Hepatocyte (in vitro differentiated cells): ENCODE data around the gene HSD17B14. TPM values are rescaled to one million over a fixed set of nuclear protein-coding genes. Genes with fewer than 3 reads are reported as not detected.
"Not testable (repeated sequence)": the region's sequence is repeated elsewhere in the genome, so short reads cannot be mapped to it uniquely, and the experiment has no call there.

ENCODE experiments used
- DNase-seq: peaks from one replicate; pipeline ENCODE4 v3.0.0-alpha.2; 2016; ENCODE audit warnings: low spot score
- H2AFZ ChIP-seq: fragments of 200-600 bp; sonication (generic); 2 replicates; pipeline ENCODE4 v1.6.0; 2016; ENCODE audit warnings: antibody characterized with exemption, mild to moderate bottlenecking
- H3K27ac ChIP-seq: fragments of 200-600 bp; sonication (generic); 2 replicates; pipeline ENCODE4 v1.5.1; 2016; ENCODE audit warnings: mild to moderate bottlenecking
- H3K27me3 ChIP-seq: fragments of 200-600 bp; sonication (generic); 2 replicates; pipeline ENCODE4 v1.6.1; 2016
- H3K36me3 ChIP-seq: fragments of 200-600 bp; sonication (generic); replicated peaks from 2 replicates; pipeline ENCODE4 v1.5.1; 2016; ENCODE audit warnings: low read depth; ENCODE audit not compliant: insufficient read depth
- H3K4me1 ChIP-seq: fragments of 200-600 bp; sonication (generic); 2 replicates; pipeline ENCODE4 v1.5.1; 2016; ENCODE audit warnings: mild to moderate bottlenecking, moderate library complexity; ENCODE audit not compliant: insufficient read depth
- H3K4me2 ChIP-seq: fragments of 200-600 bp; sonication (generic); 2 replicates; pipeline ENCODE4 v1.6.0; 2016
- H3K4me3 ChIP-seq: fragments of 200-600 bp; sonication (generic); 2 replicates; pipeline ENCODE4 v1.5.1; 2016; ENCODE audit warnings: mild to moderate bottlenecking
- H3K79me2 ChIP-seq: fragments of 200-600 bp; sonication (generic); 2 replicates; pipeline ENCODE4 v1.6.0; 2017; ENCODE audit warnings: mild to moderate bottlenecking
- H3K9me2 ChIP-seq: fragments of 200-600 bp; sonication (generic); replicated peaks from 2 replicates; pipeline ENCODE4 v1.6.0; 2017; ENCODE audit warnings: mild to moderate bottlenecking; ENCODE audit not compliant: insufficient read depth
- H3K9me3 ChIP-seq: fragments of 200-600 bp; sonication (generic); 2 replicates; pipeline ENCODE4 v1.5.1; 2016; ENCODE audit warnings: low read depth, mild to moderate bottlenecking
- H4K20me1 ChIP-seq: fragments of 200-600 bp; sonication (generic); 2 replicates; pipeline ENCODE4 v1.6.0; 2016; ENCODE audit warnings: mild to moderate bottlenecking; ENCODE audit not compliant: insufficient read depth, poor library complexity, severe bottlenecking
- CTCF ChIP-seq: fragments of 200-600 bp; sonication (generic); IDR thresholded peaks from 2 replicates; pipeline ENCODE4 v1.5.1; 2016; ENCODE audit warnings: antibody characterized with exemption, mild to moderate bottlenecking; ENCODE audit not compliant: poor library complexity
- EZH2 ChIP-seq: fragments of 200-600 bp; sonication (generic); IDR thresholded peaks from 2 replicates; pipeline ENCODE4 v1.6.1; 2016; ENCODE audit warnings: antibody characterized with exemption, mild to moderate bottlenecking, borderline replicate concordance
- EZH2phosphoT487 ChIP-seq: fragments of 200-600 bp; sonication (generic); IDR thresholded peaks from one replicate; pipeline ENCODE4 v1.6.1; 2018; ENCODE audit warnings: antibody characterized with exemption, mild to moderate bottlenecking, low read depth, moderate library complexity; ENCODE audit not compliant: unreplicated experiment, severe bottlenecking
- WGBS: methylation state at CpG from one replicate; pipeline ENCODE4 v1.1.6; 2016; ENCODE audit warnings: low lambda C conversion rate; ENCODE audit errors: missing lambda C conversion rate; 5-methylcytosine and 5-hydroxymethylcytosine counted together
- polyA plus RNA-seq: library from polyadenylated mRNA; unstranded; fragments of >200 nt; fragmentation: Nextera tagmentation; extraction: Ambion mirVana; gene quantifications from 2 replicates; pipeline ENCODE4 v1.2.1, GENCODE V29; 2016
- total RNA-seq: library from RNA; depleted of rRNA; stranded (reverse); fragments of >200 nt; gene quantifications from 2 replicates; pipeline ENCODE4 v1.2.3, GENCODE V29; 2014

HSD17B14 gene
- total and polyA plus RNA-seq, 2 experiments from 2014 or later, result 64.1 to 91.9 TPM

DNA sequence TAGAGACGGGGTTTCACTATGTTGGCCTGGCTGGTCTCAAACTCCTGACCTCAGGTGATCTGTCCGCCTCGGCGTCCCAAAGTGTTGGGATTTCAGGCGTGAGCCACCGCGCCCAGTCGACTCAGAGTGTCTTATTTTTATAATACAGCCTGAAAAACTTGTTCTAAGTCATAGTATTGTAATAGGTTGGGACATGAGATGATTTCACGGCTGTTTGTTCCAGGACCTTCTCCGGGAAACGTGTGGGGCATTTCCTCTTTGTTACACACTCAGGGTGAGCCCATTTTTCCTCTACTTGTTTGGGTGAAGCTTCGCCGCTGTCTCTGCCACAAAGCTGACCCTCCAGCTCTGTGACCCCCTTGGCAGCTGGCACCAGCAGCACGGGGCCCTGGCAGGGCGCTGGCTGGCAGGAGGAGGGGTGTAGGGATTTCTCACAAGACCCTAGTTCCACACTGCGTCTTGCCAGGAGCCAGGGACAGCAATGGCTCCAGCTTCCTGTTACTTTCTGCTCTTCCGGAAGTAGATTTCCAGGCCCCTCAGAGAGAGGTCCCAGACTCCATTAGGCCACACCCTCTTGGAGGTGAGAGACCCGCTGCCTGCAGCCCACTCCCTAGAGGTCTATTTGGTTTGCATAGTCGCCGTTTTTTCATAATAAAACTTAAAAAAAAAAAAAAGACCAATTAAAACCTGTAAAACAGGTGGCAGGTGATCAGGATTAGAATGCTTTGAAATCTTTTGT lies 65.4 kb downstream of the HSD17B14 start:
- Histone ChIP-seq H3K4me3 (no peak overlapping the region), H3K4me1 (no peaks in the 10 kb centered on the region), H3K79me2 (no peaks in the 10 kb centered on the region), H3K9me2 (no peaks in the 10 kb centered on the region), H3K4me2 (no peak overlapping the region), H2AFZ (no peak overlapping the region), H4K20me1 (no peaks in the 10 kb centered on the region), H3K27me3 (no peaks in the 10 kb centered on the region), H3K36me3 (no peaks in the 10 kb centered on the region), H3K27ac (no peak overlapping the region), H3K9me3 (no peaks in the 10 kb centered on the region)
- DNase-seq, result no peak
- TF ChIP-seq EZH2phosphoT487 (no peak), EZH2 (no peak), CTCF (no peak)
- WGBS, result 84% methylated on average over 20 of the region's 20 CpGs

- no peak overlapping the region for H3K4me3 ChIP-seq
- no peaks in the 10 kb centered on the region for H3K79me2 ChIP-seq
- no peaks in the 10 kb centered on the region for H3K27me3 ChIP-seq
- no peaks in the 10 kb centered on the region for H3K36me3 ChIP-seq
- no peak overlapping the region for H2AFZ ChIP-seq
- H3K4me2 ChIP-seq, result no peak overlapping the region
- DNase-seq, result no peak
- no peaks in the 10 kb centered on the region for H4K20me1 ChIP-seq
- no peak overlapping the region for H3K27ac ChIP-seq
- no peaks in the 10 kb centered on the region for H3K9me3 ChIP-seq
- TF ChIP-seq EZH2 (no peak), CTCF (no peak), EZH2phosphoT487 (no peak)
- no peaks in the 10 kb centered on the region for H3K4me1 ChIP-seq
- no peaks in the 10 kb centered on the region for H3K9me2 ChIP-seq
- WGBS, result 68% methylated on average over 7 of the region's 7 CpGs
Measured at GRCh38 chr19:48770266-48770665, 66.0 kb downstream of the HSD17B14 start.

DNA sequence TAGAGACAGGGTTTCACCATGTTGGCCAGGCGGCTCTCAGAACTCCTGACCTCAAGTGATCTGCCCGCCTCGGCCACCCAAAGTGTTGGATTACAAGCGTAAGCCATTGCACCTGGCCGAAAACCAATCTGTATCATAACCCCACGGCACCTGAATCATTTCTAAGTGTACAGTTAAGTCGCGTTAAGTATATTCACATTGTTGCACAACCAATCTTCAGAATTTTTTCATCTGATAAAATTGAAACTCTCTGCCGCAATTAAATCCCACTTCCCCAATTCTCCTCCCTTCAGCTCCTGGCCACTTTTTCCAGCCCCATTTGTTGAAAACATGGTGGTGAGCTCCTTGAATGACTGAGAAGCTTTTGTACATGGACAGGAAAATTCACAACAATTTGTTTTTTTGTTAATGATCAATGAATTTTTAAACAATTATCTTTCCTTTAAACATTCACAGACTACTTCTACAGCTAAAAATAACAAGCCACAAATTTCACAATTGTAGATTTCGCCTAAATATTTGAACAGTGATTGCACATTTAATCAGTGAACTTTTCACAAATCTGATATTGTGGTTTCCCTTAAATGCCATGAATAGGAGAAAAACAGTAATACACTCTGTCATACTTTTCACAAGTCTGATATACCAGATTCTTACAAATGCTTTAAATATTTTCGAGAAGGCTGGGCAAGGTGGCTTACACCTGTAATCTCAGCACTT lies 67.1 kb downstream of the HSD17B14 start:
- no peaks in the 10 kb centered on the region for H3K9me3 ChIP-seq
- no peaks in the 10 kb centered on the region for H3K27me3 ChIP-seq
- WGBS, result 92% methylated on average over 11 of the region's 11 CpGs
- H3K4me3 ChIP-seq, result no peak overlapping the region
- no peaks in the 10 kb centered on the region for H4K20me1 ChIP-seq
- no peak for DNase-seq
- H3K27ac ChIP-seq, result no peak overlapping the region
- no peak overlapping the region for H2AFZ ChIP-seq
- H3K36me3 ChIP-seq, result no peaks in the 10 kb centered on the region
- H3K4me2 ChIP-seq, result no peak overlapping the region
- TF ChIP-seq CTCF, result no peak
- TF ChIP-seq EZH2phosphoT487, result no peak
- TF ChIP-seq EZH2, result no peak
- H3K79me2 ChIP-seq, result no peaks in the 10 kb centered on the region
- H3K9me2 ChIP-seq, result no peaks in the 10 kb centered on the region
- H3K4me1 ChIP-seq, result no peaks in the 10 kb centered on the region

DNA sequence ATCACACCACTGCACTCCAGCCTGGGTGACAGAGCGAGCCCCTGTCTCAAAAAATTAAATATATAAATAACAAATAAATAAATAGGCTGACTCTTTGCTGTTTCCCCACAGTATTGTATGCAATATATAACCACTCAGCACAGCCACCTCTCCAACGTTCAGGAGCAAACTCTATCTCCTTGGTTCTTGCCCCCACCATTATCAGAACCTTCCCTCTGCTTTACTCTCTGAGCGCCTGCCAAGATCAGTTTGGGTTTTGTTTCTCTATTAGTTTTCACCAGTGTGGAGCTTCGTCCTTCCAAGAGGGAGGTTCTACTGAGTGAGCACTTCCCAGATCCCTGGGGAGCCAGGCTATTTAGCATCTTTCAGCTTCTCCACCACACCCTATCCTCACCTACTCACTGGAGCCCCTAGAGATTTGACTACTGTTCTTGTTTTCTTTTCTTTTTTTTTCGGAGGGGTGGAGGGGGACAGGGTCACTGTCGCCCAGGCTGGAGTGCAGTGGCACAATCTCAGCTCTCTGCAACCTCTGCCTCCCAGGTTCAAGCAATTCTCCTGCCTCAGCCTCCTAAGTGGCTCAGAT lies 68.0 kb downstream of the HSD17B14 start:
- H3K9me2 ChIP-seq, H3K79me2 ChIP-seq, H3K4me1 ChIP-seq, DNase-seq, H3K27me3 ChIP-seq, H3K27ac ChIP-seq, H3K4me2 ChIP-seq, H3K9me3 ChIP-seq, H2AFZ ChIP-seq, H3K36me3 ChIP-seq, H3K4me3 ChIP-seq, H4K20me1 ChIP-seq: not testable (repeated sequence)
- 46% methylated on average over 6 of the region's 6 CpGs for WGBS

DNA sequence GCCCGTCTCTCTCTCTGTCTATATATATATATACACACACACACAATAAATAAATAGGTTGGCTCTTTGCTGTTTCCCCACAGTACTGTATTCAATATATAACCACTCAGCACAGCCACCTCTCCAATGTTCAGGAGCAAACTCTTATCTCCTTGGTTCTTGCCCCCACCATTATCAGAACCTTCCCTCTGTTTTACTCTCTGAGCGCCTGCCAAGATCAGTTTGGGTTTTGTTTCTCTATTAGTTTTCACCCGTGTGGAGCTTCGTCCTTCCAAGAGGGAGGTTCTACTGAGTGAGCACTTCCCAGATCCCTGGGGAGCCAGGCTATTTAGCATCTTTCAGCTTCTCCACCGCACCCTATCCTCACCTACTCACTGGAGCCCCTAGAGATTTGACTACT lies 70.5 kb downstream of the HSD17B14 start:
- not testable (repeated sequence) for H3K9me3 ChIP-seq, H3K4me2 ChIP-seq, H3K27me3 ChIP-seq, H3K9me2 ChIP-seq, DNase-seq, H3K27ac ChIP-seq, H3K79me2 ChIP-seq, H4K20me1 ChIP-seq, H3K4me1 ChIP-seq, H3K36me3 ChIP-seq, H3K4me3 ChIP-seq, H2AFZ ChIP-seq
- WGBS, result 56% methylated on average over 5 of the region's 5 CpGs
